ENCODE measurements around the gene FER. TPM values are rescaled to one million over a fixed set of nuclear protein-coding genes. Genes with fewer than 3 reads are reported as not detected.

Gene FER
- total and polyA plus RNA-seq, 2 of the 13 experiments (the other 11 are each of a cell fraction or from before 2014, with no cell fraction given): 7.9 to 29.0 TPM

- H3K4me3 ChIP-seq (replicated peaks in 1 of 3; ENCODE audit: insufficient read depth in 1 of 3, low read depth in 2 of 3, low read length in 3 of 3): no peak overlapping the region
- no peaks in the 10 kb centered on the region for H3K79me2 ChIP-seq (ENCODE audit: insufficient read depth, low read length)
- H2AFZ ChIP-seq (ENCODE audit: low read length): no peak overlapping the region
- no peak overlapping the region for H3K27ac ChIP-seq (ENCODE audit: extremely low read length, insufficient read depth, low read length)
- peaks cover 10% of the 10 kb centered on the region; the same call in 1 of the 2 replicates for H3K4me1 ChIP-seq (ENCODE audit: insufficient read depth, low read length)
- intact Hi-C loops (cut with micrococcal nuclease; ENCODE audit: unreplicated experiment) (no loop called here), in situ Hi-C loops (cut with HindIII; ENCODE audit: extremely low pct_ligation_motif_present, low pct_unique_long_range_greater_than_20kb) (no loop called here)
- no peak overlapping the region for H3K9ac ChIP-seq (ENCODE audit: insufficient read depth, low read depth, low read length)
- H3K36me3 ChIP-seq (replicated peaks in 1 of 2; ENCODE audit: control insufficient read depth in 1 of 2, insufficient read depth in 2 of 2, low read length in 2 of 2): no peaks in the 10 kb centered on the region
- no peak for TF ChIP-seq ZNF331 (CRISPR knock-in tag; IDR thresholded peaks at IDR 0.05)
- TF ChIP-seq NR2F6 (IDR thresholded peaks at IDR 0.05): no peak
- TF ChIP-seq NR2F6 (CRISPR knock-in tag; IDR thresholded peaks at IDR 0.05): no peak
- no peak for TF ChIP-seq MAZ (IDR thresholded peaks at IDR 0.05; ENCODE audit: borderline replicate concordance, low read depth, low read length)
- TF ChIP-seq MAZ (CRISPR knock-in tag; IDR thresholded peaks at IDR 0.05; ENCODE audit: low read depth): no peak
- TF ChIP-seq CEBPB (IDR thresholded peaks at IDR 0.05; ENCODE audit: borderline replicate concordance, low read depth, low read length): peak; percentile 8; the same call in 1 of the 2 replicates
- no peak for TF ChIP-seq TFDP2 (CRISPR knock-in tag; IDR thresholded peaks at IDR 0.05)
- CTCF ChIA-PET (ENCODE audit: low intra/inter-chr PET ratio, low total read pairs): no interaction called here
- WGBS (ENCODE audit: low lambda C conversion rate): 94% methylated on average over 3 of the region's 3 CpGs
- H3K27me3 ChIP-seq (ENCODE audit: control insufficient read depth in 1 of 2, insufficient read depth in 2 of 2, low read length in 2 of 2): no peaks in the 10 kb centered on the region
- DNase-seq (ENCODE audit: low spot score): no peak
- no peaks in the 10 kb centered on the region for H3K9me3 ChIP-seq (ENCODE audit: low read length)
- no TSS peak for BruUV-seq (replicated peaks)
- H3K4me2 ChIP-seq (ENCODE audit: low read depth, low read length): no peak overlapping the region
- no peaks in the 10 kb centered on the region for H4K20me1 ChIP-seq (ENCODE audit: insufficient read depth, low read length)
- FAIRE-seq: no peak
- POLR2A ChIA-PET: no interaction called here
- ATAC-seq: no peak
Observed at GRCh38 chr5:109168151-109168550, 420.5 kb downstream of the FER start.

- Histone ChIP-seq H3K4me1 (ENCODE audit: insufficient read depth, low read length) (peaks cover 10% of the 10 kb centered on the region; the same call in 1 of the 2 replicates), H3K36me3 (replicated peaks in 1 of 2; ENCODE audit: control insufficient read depth in 1 of 2, insufficient read depth in 2 of 2, low read length in 2 of 2) (no peaks in the 10 kb centered on the region), H3K9me3 (ENCODE audit: low read length) (no peaks in the 10 kb centered on the region), H3K4me3 (replicated peaks in 1 of 3; ENCODE audit: insufficient read depth in 1 of 3, low read depth in 2 of 3, low read length in 3 of 3) (no peak overlapping the region), H3K27me3 (ENCODE audit: control insufficient read depth in 1 of 2, insufficient read depth in 2 of 2, low read length in 2 of 2) (no peaks in the 10 kb centered on the region), H3K9ac (ENCODE audit: insufficient read depth, low read depth, low read length) (no peak overlapping the region), H2AFZ (ENCODE audit: low read length) (no peak overlapping the region), H3K27ac (ENCODE audit: extremely low read length, insufficient read depth, low read length) (no peak overlapping the region), H3K4me2 (ENCODE audit: low read depth, low read length) (no peak overlapping the region), H4K20me1 (ENCODE audit: insufficient read depth, low read length) (no peaks in the 10 kb centered on the region), H3K79me2 (ENCODE audit: insufficient read depth, low read length) (no peaks in the 10 kb centered on the region)
- in situ Hi-C loops (cut with HindIII; ENCODE audit: extremely low pct_ligation_motif_present, low pct_unique_long_range_greater_than_20kb) (no loop called here), intact Hi-C loops (cut with micrococcal nuclease; ENCODE audit: unreplicated experiment) (no loop called here)
- ChIA-PET CTCF (ENCODE audit: low intra/inter-chr PET ratio, low total read pairs) (no interaction called here), POLR2A (no interaction called here)
- no TSS peak for BruUV-seq (replicated peaks)
- DNase-seq (ENCODE audit: low spot score) (no peak), ATAC-seq (no peak), FAIRE-seq (no peak)
- WGBS (ENCODE audit: low lambda C conversion rate): 92% methylated on average over 3 of the region's 3 CpGs
- TF ChIP-seq TBX3 (IDR thresholded peaks at IDR 0.05; ENCODE audit: borderline replicate concordance) (no peak), AHDC1 (CRISPR knock-in tag; IDR thresholded peaks at IDR 0.05; ENCODE audit: borderline replicate concordance) (no peak), ZSCAN25 (CRISPR knock-in tag; IDR thresholded peaks at IDR 0.05) (no peak), XBP1 (CRISPR knock-in tag; IDR thresholded peaks at IDR 0.05) (no peak), MTF1 (CRISPR knock-in tag; IDR thresholded peaks at IDR 0.05) (no peak)
Observed at GRCh38 chr5:109170629-109171350, 423.1 kb downstream of the FER start.

All from HepG2 (cell line).